Measurements from ENCODE around the gene TMEM129. TPM values are rescaled to one million over a fixed set of nuclear protein-coding genes. Genes with fewer than 3 reads are reported as not detected.

TMEM129 gene
- total RNA-seq, 1 donor from 2014 or later: 29.6 TPM

DNA sequence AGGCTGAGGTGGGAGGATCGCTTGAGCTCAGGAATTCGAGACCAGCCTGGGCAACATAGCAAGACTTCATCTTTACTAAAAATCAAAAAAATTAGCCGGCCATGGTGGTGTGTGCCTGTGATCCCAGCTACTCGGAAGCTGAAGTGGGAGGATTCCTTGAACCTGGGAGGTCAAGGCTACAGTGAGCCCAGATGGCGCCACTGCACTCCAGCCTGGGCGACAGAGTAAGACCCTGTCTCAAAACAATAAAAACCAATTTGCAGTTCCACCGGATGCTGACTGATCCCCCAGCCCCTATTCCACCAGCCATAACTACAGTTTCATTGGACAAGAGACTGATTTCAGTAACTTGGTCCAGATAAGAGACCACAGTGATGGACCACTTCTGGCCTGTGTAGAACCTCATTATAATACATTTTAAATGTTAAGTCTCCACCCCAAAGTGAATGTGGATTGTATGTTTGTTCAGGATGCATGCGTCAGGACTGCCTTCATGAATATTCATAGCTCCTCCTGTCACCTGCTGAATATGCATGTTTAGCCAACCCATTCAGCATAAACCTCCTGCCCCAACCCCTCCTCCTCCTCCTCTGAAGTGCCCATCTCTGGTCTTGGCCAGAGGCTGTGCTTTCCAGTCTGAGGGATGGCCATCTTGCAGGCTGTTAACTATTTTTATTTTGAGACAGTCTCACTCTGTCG is 6.7 kb downstream of the TMEM129 start:
- TF ChIP-seq, protein P1, sequence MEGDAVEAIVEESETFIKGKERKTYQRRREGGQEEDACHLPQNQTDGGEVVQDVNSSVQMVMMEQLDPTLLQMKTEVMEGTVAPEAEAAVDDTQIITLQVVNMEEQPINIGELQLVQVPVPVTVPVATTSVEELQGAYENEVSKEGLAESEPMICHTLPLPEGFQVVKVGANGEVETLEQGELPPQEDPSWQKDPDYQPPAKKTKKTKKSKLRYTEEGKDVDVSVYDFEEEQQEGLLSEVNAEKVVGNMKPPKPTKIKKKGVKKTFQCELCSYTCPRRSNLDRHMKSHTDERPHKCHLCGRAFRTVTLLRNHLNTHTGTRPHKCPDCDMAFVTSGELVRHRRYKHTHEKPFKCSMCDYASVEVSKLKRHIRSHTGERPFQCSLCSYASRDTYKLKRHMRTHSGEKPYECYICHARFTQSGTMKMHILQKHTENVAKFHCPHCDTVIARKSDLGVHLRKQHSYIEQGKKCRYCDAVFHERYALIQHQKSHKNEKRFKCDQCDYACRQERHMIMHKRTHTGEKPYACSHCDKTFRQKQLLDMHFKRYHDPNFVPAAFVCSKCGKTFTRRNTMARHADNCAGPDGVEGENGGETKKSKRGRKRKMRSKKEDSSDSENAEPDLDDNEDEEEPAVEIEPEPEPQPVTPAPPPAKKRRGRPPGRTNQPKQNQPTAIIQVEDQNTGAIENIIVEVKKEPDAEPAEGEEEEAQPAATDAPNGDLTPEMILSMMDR (IDR thresholded peaks at IDR 0.05; ENCODE audit: borderline replicate concordance): no peak
- H3K27me3 ChIP-seq (ENCODE audit: low read depth): no peaks in the 10 kb centered on the region
- H3K4me3 ChIP-seq: no peak overlapping the region
- H3K27ac ChIP-seq (replicated peaks): peak overlapping the region; percentile 99
- H3K9me3 ChIP-seq (replicated peaks): no peaks in the 10 kb centered on the region
- DNase-seq: no peak
- peaks cover 92% of the 10 kb centered on the region for H3K4me1 ChIP-seq
- intact Hi-C loops (cut with micrococcal nuclease): no loop called here
- H3K36me3 ChIP-seq: peaks cover 21% of the 10 kb centered on the region

DNA sequence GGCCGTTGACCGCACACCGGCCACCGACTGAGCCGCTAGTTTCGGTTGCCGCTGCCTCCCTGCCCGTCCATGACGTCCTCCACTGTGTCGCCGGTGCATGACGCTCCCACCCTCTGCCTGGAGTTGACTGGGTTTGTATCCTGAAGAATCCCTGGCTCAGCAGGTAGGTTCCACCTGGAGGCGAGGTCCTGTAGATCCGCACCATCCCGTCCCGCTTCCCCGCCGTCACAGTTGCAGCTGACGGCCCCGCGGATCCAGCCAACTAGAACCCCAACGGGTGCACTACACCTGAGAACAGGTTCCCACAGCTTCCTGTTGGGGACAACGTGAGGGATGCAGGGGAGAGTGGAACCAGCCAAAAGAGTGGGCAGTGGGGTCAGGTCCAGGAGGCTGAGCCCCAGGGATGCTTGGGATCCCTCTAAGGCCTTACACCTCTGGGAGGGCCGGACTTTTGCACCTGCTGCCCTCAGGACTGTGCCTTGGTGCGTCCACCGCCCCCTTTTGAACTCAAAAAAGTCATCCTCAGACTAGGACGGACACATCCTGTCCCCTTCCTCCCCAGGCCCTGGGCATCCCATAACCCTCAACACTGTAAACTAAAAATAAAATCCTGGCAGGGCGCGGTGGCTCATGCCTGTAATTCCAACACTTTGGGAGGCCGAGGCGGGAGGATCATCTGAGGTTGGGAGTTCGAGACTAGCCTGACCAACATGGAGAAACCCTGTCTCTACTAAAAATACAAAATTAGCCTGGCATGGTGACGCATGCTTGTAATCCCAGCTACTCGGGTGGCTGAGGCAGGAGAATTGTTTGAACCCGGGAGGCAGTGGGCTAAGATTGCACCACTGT is 7.9 kb downstream of the TMEM129 start:
- no peak for DNase-seq
- H3K4me1 ChIP-seq: peaks cover 85% of the 10 kb centered on the region

DNA sequence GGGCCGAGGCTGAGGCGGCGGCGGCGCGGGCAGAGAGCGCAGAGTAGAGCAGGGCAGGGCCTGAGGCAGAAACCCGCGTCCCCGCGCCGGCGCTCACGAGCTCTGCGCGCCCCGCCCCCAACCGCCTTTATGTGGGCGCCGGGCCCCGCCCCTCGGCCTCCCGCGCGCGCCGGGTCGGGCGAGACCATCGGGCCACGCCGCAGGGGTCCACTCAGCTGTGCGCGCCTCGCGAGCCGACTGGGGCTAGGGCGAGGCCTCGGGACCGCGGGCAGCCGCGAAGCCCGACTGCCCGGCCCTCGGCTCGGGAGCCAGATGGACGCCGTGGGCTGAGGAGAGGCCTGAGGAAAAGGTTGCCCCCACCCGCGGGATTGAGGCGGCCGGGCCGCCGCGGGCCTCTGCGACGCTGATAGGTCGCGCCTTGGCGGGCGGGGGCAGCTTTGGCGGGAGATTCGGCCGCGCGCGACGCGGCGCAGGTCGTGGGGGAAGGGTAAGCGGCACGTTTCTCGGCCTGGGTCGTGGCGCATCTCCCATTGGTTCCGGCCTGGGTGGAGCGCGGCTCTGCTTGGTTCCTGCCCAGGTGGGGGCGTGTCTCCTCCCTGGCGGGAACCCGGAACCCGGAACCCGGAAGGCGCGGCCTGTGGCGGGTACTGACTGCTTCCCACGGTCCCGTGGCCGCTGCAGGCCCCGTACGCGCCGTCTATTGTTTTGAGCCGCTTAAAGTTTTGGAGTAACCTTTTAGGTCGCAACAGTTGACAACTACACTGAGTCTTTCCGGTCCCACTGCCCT is 8.7 kb downstream of the TMEM129 start, which contains the start of gene SLBP:
Gene SLBP (minus strand): TSS at position 104 of the 787 bp plus-strand sequence. CDS start 131 bp downstream, outside the sequence.
- Histone ChIP-seq H3K27me3 (ENCODE audit: low read depth) (no peaks in the 10 kb centered on the region), H3K27ac (replicated peaks) (peak within 1 kb of the TSS; percentile 99), H3K4me1 (peaks cover 76% of the 10 kb centered on the region), H3K9me3 (replicated peaks) (no peaks in the 10 kb centered on the region), H3K36me3 (peaks cover 10% of the 10 kb centered on the region), H3K4me3 (peak within 1 kb of the TSS; percentile 97)
- intact Hi-C loops (cut with micrococcal nuclease): no loop called here
- DNase-seq: peak; percentile 95
- TF ChIP-seq, protein P1 (IDR thresholded peaks at IDR 0.05; ENCODE audit: borderline replicate concordance): no peak

More for the DNA sequence above, 7.9 kb downstream of the TMEM129 start:
- Histone ChIP-seq H3K36me3 (peaks cover 18% of the 10 kb centered on the region), H3K4me3 (peak overlapping the region; percentile 97), H3K9me3 (replicated peaks) (no peaks in the 10 kb centered on the region), H3K27ac (replicated peaks) (peak overlapping the region; percentile 99), H3K27me3 (ENCODE audit: low read depth) (no peaks in the 10 kb centered on the region)
- TF ChIP-seq, protein P1 (IDR thresholded peaks at IDR 0.05; ENCODE audit: borderline replicate concordance): no peak
- intact Hi-C loops (cut with micrococcal nuclease): no loop called here

DNA sequence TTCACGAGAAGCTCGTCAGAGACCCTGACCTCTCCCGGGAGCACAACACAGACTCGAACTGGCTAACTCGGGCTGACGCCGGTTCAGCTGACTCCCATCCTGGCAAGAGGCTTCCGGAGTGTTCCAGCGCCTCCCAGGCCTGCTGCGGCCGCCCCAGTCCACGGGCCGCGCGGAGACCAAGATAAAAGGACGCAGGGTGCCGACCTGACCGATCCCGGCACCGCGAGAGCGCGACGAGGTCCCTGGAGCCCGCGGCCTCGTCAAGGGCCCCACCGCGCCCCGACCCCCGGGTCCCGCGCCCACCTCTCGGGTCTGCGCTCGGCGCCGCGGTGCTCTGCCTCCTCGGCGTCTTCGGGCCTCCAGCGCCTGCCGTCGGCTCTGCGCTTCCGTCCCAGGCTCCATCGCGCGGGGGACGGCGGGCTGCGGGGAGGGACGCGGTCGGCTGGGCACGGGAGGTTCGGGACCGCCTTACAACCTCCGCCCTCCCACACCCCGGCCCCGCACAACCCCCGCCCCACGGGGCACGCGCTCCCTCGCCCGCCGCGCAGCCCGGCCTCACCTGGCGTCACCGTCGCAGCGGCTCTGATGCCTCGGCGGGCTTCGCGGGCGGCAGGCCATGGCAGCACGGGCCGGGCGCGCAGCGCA is 9.4 kb downstream of the TMEM129 start:
- peaks cover 3% of the 10 kb centered on the region for H3K36me3 ChIP-seq
- H3K27ac ChIP-seq (replicated peaks): peak overlapping the region; percentile 99
- H3K9me3 ChIP-seq (replicated peaks): no peaks in the 10 kb centered on the region
- H3K4me3 ChIP-seq: peak overlapping the region; percentile 97
- peaks cover 69% of the 10 kb centered on the region for H3K4me1 ChIP-seq
- peak; percentile 50 for DNase-seq
- TF ChIP-seq, protein P1 (IDR thresholded peaks at IDR 0.05; ENCODE audit: borderline replicate concordance): no peak
- no peaks in the 10 kb centered on the region for H3K27me3 ChIP-seq (ENCODE audit: low read depth)
- intact Hi-C loops (cut with micrococcal nuclease): no loop called here
